ENCODE results near the gene LRRC30. TPM values are rescaled to one million over a fixed set of nuclear protein-coding genes. Genes with fewer than 3 reads are reported as not detected.

LRRC30 gene
- total and polyA plus RNA-seq, 2 of the 13 experiments (the other 11 are each of a cell fraction or from before 2014, with no cell fraction given) = not detected

DNA sequence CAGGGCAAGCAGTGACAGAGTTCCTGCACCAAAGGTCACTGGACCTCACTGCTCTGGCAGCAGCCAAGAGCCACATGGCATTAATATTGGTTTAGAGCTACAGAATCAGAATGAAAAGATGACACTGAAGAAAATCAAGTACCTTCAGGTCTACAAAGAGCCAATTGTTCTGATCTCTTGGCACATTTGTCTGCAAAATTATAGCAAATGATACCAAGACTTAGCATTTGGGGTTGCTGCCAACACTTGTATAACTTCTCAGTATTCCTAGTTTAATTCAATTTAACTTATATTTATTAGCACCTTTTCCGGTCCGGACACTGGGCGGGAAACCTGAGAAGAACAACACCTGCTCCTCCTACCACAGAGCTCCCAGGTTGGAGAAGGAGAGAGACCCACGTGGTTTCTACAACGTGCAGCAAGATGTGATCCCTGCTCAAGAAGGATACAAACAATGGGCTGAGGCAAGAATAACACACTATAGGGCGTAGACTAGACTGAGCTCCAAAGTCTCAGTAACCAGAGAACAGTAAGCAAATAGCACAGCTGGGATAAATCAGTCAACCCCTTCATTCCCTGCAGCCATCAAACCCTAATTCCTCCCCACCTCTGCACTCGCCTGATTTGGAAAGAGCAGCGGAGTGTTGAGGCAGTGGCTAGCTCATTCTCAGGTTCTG, 2.4 kb downstream of the LRRC30 start:
- no peak for DNase-seq (ENCODE audit: low spot score)
- Histone ChIP-seq H2AFZ (ENCODE audit: low read length) (no peak overlapping the region), H3K4me2 (ENCODE audit: low read depth, low read length) (no peak overlapping the region), H3K9me3 (ENCODE audit: low read length) (no peaks in the 10 kb centered on the region), H3K79me2 (ENCODE audit: insufficient read depth, low read length) (no peaks in the 10 kb centered on the region), H3K4me1 (ENCODE audit: insufficient read depth, low read length) (no peaks in the 10 kb centered on the region), H3K27ac (ENCODE audit: extremely low read length, insufficient read depth, low read length) (no peak overlapping the region), H3K4me3 (replicated peaks in 1 of 3; ENCODE audit: insufficient read depth in 1 of 3, low read depth in 2 of 3, low read length in 3 of 3) (no peak overlapping the region), H4K20me1 (ENCODE audit: insufficient read depth, low read length) (no peaks in the 10 kb centered on the region), H3K9ac (ENCODE audit: insufficient read depth, low read depth, low read length) (no peak overlapping the region), H3K36me3 (replicated peaks in 1 of 2; ENCODE audit: control insufficient read depth in 1 of 2, insufficient read depth in 2 of 2, low read length in 2 of 2) (no peaks in the 10 kb centered on the region), H3K27me3 (ENCODE audit: control insufficient read depth in 1 of 2, insufficient read depth in 2 of 2, low read length in 2 of 2) (peaks cover 0 to 12% of the 10 kb centered on the region in 2 experiments; a peak in 1 of 5 replicates)
- no peak for FAIRE-seq
- POLR2A ChIA-PET = no interaction called here
- intact Hi-C loops (cut with micrococcal nuclease; ENCODE audit: unreplicated experiment) (no loop called here), in situ Hi-C loops (cut with HindIII; ENCODE audit: extremely low pct_ligation_motif_present, low pct_unique_long_range_greater_than_20kb) (no loop called here)
- CTCF ChIA-PET (ENCODE audit: low intra/inter-chr PET ratio, low total read pairs) = no interaction called here
- WGBS (ENCODE audit: low lambda C conversion rate) = 60% methylated on average over 8 of the region's 8 CpGs
- ATAC-seq = no peak
- no TSS peak for BruUV-seq (replicated peaks)
- TF ChIP-seq ZNF441 (CRISPR knock-in tag; IDR thresholded peaks at IDR 0.05; ENCODE audit: borderline replicate concordance) = no peak
- no peak for TF ChIP-seq PBX3 (CRISPR knock-in tag; IDR thresholded peaks at IDR 0.05; ENCODE audit: borderline replicate concordance)
- TF ChIP-seq, protein P1, sequence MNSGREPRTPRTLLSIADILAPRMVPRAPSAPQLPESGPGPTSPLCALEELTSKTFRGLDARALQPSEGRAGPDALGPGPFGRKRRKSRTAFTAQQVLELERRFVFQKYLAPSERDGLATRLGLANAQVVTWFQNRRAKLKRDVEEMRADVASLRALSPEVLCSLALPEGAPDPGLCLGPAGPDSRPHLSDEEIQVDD (CRISPR knock-in tag; IDR thresholded peaks at IDR 0.05; ENCODE audit: borderline replicate concordance) = no peak
- no peak for TF ChIP-seq SALL2 (CRISPR knock-in tag; IDR thresholded peaks at IDR 0.05)
- no peak for TF ChIP-seq ZNF691 (CRISPR knock-in tag; IDR thresholded peaks at IDR 0.05; ENCODE audit: borderline replicate concordance, low read depth)
- no peak for TF ChIP-seq ZNF777 (CRISPR knock-in tag; IDR thresholded peaks at IDR 0.05)
- TF ChIP-seq, protein P2, sequence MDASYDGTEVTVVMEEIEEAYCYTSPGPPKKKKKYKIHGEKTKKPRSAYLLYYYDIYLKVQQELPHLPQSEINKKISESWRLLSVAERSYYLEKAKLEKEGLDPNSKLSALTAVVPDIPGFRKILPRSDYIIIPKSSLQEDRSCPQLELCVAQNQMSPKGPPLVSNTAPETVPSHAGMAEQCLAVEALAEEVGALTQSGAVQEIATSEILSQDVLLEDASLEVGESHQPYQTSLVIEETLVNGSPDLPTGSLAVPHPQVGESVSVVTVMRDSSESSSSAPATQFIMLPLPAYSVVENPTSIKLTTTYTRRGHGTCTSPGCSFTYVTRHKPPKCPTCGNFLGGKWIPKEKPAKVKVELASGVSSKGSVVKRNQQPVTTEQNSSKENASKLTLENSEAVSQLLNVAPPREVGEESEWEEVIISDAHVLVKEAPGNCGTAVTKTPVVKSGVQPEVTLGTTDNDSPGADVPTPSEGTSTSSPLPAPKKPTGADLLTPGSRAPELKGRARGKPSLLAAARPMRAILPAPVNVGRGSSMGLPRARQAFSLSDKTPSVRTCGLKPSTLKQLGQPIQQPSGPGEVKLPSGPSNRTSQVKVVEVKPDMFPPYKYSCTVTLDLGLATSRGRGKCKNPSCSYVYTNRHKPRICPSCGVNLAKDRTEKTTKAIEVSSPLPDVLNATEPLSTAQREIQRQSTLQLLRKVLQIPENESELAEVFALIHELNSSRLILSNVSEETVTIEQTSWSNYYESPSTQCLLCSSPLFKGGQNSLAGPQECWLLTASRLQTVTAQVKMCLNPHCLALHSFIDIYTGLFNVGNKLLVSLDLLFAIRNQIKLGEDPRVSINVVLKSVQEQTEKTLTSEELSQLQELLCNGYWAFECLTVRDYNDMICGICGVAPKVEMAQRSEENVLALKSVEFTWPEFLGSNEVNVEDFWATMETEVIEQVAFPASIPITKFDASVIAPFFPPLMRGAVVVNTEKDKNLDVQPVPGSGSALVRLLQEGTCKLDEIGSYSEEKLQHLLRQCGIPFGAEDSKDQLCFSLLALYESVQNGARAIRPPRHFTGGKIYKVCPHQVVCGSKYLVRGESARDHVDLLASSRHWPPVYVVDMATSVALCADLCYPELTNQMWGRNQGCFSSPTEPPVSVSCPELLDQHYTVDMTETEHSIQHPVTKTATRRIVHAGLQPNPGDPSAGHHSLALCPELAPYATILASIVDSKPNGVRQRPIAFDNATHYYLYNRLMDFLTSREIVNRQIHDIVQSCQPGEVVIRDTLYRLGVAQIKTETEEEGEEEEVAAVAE (CRISPR knock-in tag; IDR thresholded peaks at IDR 0.05; ENCODE audit: borderline replicate concordance) = no peak
- no peak for TF ChIP-seq SP4 (CRISPR knock-in tag; IDR thresholded peaks at IDR 0.05)
- TF ChIP-seq, protein P3, sequence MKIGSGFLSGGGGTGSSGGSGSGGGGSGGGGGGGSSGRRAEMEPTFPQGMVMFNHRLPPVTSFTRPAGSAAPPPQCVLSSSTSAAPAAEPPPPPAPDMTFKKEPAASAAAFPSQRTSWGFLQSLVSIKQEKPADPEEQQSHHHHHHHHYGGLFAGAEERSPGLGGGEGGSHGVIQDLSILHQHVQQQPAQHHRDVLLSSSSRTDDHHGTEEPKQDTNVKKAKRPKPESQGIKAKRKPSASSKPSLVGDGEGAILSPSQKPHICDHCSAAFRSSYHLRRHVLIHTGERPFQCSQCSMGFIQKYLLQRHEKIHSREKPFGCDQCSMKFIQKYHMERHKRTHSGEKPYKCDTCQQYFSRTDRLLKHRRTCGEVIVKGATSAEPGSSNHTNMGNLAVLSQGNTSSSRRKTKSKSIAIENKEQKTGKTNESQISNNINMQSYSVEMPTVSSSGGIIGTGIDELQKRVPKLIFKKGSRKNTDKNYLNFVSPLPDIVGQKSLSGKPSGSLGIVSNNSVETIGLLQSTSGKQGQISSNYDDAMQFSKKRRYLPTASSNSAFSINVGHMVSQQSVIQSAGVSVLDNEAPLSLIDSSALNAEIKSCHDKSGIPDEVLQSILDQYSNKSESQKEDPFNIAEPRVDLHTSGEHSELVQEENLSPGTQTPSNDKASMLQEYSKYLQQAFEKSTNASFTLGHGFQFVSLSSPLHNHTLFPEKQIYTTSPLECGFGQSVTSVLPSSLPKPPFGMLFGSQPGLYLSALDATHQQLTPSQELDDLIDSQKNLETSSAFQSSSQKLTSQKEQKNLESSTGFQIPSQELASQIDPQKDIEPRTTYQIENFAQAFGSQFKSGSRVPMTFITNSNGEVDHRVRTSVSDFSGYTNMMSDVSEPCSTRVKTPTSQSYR (CRISPR knock-in tag; IDR thresholded peaks at IDR 0.05; ENCODE audit: borderline replicate concordance) = no peak
- TF ChIP-seq DR1 (CRISPR knock-in tag; IDR thresholded peaks at IDR 0.05) = no peak
- no peak for TF ChIP-seq EZH2 (conservative IDR thresholded peaks at IDR 0.05; ENCODE audit: low read depth, low read length)
- no peak for TF ChIP-seq FOXK1 (CRISPR knock-in tag; IDR thresholded peaks at IDR 0.05; ENCODE audit: borderline replicate concordance, low read depth)
